HepG2 (cell line): ENCODE measurements around the gene MIX23.

Source experiments
- CREB1 ChIP-seq, 2 experiments: fragments of 450-650 bp in 1 of 2; IDR thresholded peaks; 2 replicates each; pipeline ENCODE4 v1.6.1; 2016 to 2017; ENCODE audit warnings: control low read depth in 1 of 2, mild to moderate bottlenecking in 1 of 2, missing compliant biosample characterization in 1 of 2, missing genetic modification characterization in 1 of 2
- HNF4A ChIP-seq: sonication (generic); formaldehyde crosslinking; IDR thresholded peaks from 2 replicates; pipeline ENCODE4 v1.4.0; 2020; ENCODE audit warnings: missing genetic modification reagents
- NFE2 ChIP-seq: sonication (generic); formaldehyde crosslinking; IDR thresholded peaks from 2 replicates; pipeline ENCODE4 v1.4.0; 2020; ENCODE audit warnings: missing genetic modification reagents
- POGZ ChIP-seq: sonication (generic); formaldehyde crosslinking; IDR thresholded peaks from 2 replicates; pipeline ENCODE4 v1.4.0; 2020; ENCODE audit warnings: mild to moderate bottlenecking, missing genetic modification reagents
- POLR2AphosphoS5 ChIP-seq: IDR thresholded peaks from 2 replicates; pipeline ENCODE4 v1.6.1; 2012; ENCODE audit warnings: low read depth, low read length
- ZNF644 ChIP-seq: IDR thresholded peaks from 2 replicates; pipeline ENCODE4 v1.6.1; 2016; ENCODE audit warnings: low read depth
- TF ChIP-seq, protein P1 (sequence below): sonication (generic); formaldehyde crosslinking; IDR thresholded peaks from 2 replicates; pipeline ENCODE4 v1.9.0; 2021; ENCODE audit warnings: missing genetic modification reagents, mild to moderate bottlenecking, borderline replicate concordance
- TF ChIP-seq, protein P2 (sequence below): IDR thresholded peaks from 2 replicates; pipeline ENCODE4 v1.6.1; 2016; ENCODE audit warnings: low read depth, control low read depth

DNA sequence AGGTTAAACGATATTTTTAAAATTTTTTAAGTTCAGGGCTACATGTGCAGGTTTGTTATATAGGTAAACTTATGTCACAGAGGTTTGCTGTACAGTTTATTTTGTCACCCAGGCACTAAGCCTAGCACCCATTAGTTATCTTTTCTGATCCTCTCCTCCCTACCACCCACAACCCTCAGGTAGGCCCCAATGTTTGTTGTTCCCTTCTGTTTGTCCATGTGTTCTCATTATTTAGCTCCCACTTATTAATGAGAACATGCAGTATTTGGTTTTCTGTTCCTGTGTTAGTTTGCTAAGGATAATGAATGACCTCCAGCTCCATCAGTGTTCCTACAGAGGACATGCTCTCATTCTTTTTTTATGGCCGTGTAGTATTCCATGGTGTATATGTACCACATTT is 15.9 kb upstream of the MIX23 start:
- TF ChIP-seq HNF4A (CRISPR knock-in tag) (no peak), POLR2AphosphoS5 (no peak), ZNF644 (CRISPR knock-in tag) (no peak), NFE2 (no peak), POGZ (CRISPR knock-in tag) (no peak), CREB1 (IDR thresholded peaks at IDR 0.05) (no peak), CREB1 (CRISPR knock-in tag; IDR thresholded peaks at IDR 0.05) (no peak)
- TF ChIP-seq, protein P1, sequence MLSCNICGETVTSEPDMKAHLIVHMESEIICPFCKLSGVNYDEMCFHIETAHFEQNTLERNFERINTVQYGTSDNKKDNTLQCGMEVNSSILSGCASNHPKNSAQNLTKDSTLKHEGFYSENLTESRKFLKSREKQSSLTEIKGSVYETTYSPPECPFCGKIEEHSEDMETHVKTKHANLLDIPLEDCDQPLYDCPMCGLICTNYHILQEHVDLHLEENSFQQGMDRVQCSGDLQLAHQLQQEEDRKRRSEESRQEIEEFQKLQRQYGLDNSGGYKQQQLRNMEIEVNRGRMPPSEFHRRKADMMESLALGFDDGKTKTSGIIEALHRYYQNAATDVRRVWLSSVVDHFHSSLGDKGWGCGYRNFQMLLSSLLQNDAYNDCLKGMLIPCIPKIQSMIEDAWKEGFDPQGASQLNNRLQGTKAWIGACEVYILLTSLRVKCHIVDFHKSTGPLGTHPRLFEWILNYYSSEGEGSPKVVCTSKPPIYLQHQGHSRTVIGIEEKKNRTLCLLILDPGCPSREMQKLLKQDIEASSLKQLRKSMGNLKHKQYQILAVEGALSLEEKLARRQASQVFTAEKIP: no peak
- TF ChIP-seq, protein P2, sequence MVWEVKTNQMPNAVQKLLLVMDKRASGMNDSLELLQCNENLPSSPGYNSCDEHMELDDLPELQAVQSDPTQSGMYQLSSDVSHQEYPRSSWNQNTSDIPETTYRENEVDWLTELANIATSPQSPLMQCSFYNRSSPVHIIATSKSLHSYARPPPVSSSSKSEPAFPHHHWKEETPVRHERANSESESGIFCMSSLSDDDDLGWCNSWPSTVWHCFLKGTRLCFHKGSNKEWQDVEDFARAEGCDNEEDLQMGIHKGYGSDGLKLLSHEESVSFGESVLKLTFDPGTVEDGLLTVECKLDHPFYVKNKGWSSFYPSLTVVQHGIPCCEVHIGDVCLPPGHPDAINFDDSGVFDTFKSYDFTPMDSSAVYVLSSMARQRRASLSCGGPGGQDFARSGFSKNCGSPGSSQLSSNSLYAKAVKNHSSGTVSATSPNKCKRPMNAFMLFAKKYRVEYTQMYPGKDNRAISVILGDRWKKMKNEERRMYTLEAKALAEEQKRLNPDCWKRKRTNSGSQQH (CRISPR knock-in tag): no peak
